ENCODE data around the gene TUBB2B. TPM values are rescaled to one million over a fixed set of nuclear protein-coding genes. Genes with fewer than 3 reads are reported as not detected.

The TUBB2B gene
- total RNA-seq, 1 donor from 2014 or later: 6.9 TPM

DNA sequence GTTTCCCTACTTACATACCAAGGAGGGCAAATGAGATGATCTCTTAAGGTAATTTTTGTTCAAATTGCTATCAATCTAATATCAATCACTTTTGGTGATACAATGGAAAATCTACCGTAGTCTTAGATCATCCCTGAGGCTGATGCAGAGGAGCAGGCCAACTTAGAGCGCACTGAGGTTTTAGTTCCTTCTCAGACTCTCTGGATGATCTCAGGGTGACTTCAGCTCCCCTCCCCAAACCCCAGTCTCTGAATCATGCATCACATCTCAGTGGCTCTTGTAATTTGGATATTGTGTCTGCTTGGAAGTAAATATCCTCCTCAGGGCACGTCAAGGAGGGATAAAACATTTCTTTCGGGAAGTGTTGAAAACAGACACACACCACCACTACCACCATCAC lies 5.9 kb downstream of the TUBB2B start:
- no peak for DNase-seq (ENCODE audit: extremely low spot score in 2 of 2)
- H3K4me1 ChIP-seq: peaks cover 6% of the 10 kb centered on the region
- intact Hi-C loops (cut with DNase I): no loop called here

GRCh38 chr6:3220366-3220765 lies 7.1 kb downstream of the TUBB2B start:
- Histone ChIP-seq H3K4me1 (no peaks in the 10 kb centered on the region), H3K36me3 (no peaks in the 10 kb centered on the region), H3K27me3 (no peaks in the 10 kb centered on the region), H3K27ac (no peak overlapping the region), H3K9me3 (no peaks in the 10 kb centered on the region), H3K4me3 (no peak overlapping the region)
- TF ChIP-seq POLR2A (IDR thresholded peaks at IDR 0.05) (no peak), POLR2AphosphoS5 (IDR thresholded peaks at IDR 0.05; ENCODE audit: insufficient read depth in 1 of 2, low read depth in 1 of 2) (no peak)
- TF ChIP-seq, protein P1, sequence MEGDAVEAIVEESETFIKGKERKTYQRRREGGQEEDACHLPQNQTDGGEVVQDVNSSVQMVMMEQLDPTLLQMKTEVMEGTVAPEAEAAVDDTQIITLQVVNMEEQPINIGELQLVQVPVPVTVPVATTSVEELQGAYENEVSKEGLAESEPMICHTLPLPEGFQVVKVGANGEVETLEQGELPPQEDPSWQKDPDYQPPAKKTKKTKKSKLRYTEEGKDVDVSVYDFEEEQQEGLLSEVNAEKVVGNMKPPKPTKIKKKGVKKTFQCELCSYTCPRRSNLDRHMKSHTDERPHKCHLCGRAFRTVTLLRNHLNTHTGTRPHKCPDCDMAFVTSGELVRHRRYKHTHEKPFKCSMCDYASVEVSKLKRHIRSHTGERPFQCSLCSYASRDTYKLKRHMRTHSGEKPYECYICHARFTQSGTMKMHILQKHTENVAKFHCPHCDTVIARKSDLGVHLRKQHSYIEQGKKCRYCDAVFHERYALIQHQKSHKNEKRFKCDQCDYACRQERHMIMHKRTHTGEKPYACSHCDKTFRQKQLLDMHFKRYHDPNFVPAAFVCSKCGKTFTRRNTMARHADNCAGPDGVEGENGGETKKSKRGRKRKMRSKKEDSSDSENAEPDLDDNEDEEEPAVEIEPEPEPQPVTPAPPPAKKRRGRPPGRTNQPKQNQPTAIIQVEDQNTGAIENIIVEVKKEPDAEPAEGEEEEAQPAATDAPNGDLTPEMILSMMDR (IDR thresholded peaks at IDR 0.05): no peak
- intact Hi-C loops (cut with DNase I): no loop called here
- no peak for DNase-seq (ENCODE audit: extremely low spot score in 2 of 2)

More for the DNA sequence above, 5.9 kb downstream of the TUBB2B start:
- TF ChIP-seq POLR2A (IDR thresholded peaks at IDR 0.05) (no peak), POLR2AphosphoS5 (IDR thresholded peaks at IDR 0.05; ENCODE audit: insufficient read depth in 1 of 2, low read depth in 1 of 2) (no peak)
- TF ChIP-seq, protein P1 (IDR thresholded peaks at IDR 0.05): no peak
- Histone ChIP-seq H3K9me3 (no peaks in the 10 kb centered on the region), H3K27ac (no peak overlapping the region), H3K27me3 (no peaks in the 10 kb centered on the region), H3K36me3 (no peaks in the 10 kb centered on the region), H3K4me3 (no peak overlapping the region)

DNA sequence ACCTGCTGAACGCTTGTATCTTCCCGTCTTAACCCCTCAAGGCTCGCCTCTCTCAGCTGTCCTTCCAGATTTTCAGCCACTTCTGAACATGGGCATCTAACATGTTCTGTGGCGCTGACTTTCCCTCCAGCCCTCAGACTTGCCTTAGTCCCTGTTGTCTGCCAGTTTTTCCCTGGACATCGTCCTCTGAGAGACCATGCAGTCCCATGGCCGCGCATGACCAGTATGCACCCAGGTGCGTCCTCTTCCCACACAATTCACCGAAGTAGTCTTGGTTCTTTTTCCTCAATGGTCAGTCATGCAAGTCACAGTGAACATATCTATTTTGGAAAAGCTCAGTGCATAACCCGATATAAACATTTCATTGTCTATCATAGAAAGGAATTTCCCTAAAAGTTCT lies 9.2 kb downstream of the TUBB2B start:
- Histone ChIP-seq H3K27ac (no peak overlapping the region), H3K4me3 (no peak overlapping the region), H3K36me3 (no peaks in the 10 kb centered on the region), H3K4me1 (no peaks in the 10 kb centered on the region), H3K9me3 (no peaks in the 10 kb centered on the region), H3K27me3 (no peaks in the 10 kb centered on the region)
- TF ChIP-seq POLR2AphosphoS5 (IDR thresholded peaks at IDR 0.05; ENCODE audit: insufficient read depth in 1 of 2, low read depth in 1 of 2) (no peak), POLR2A (IDR thresholded peaks at IDR 0.05) (no peak)
- TF ChIP-seq, protein P1 (IDR thresholded peaks at IDR 0.05): no peak
- no peak for DNase-seq (ENCODE audit: extremely low spot score in 2 of 2)
- intact Hi-C loops (cut with DNase I): no loop called here

DNA sequence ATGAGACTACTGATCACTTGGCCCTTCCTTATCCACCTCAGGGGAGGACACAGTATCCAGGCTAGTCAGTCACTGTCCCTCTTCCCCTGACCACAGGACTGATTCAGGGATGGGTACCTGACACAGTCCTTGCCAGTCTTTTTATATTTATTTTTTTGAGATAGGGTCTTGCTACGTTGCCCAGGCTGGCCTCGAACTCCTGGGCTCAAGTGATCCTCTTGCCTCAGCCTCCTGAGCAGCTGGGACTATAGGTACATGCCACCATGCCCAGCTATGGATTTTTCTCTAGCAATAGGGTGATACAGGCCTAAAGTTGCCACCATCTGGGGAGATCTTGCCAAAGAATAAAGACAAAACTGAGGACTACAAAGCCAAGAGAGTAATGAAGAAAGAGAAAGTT lies 10.2 kb downstream of the TUBB2B start:
- Histone ChIP-seq H3K9me3 (no peaks in the 10 kb centered on the region), H3K27me3 (no peaks in the 10 kb centered on the region), H3K4me1 (no peaks in the 10 kb centered on the region), H3K36me3 (no peaks in the 10 kb centered on the region), H3K27ac (no peak overlapping the region), H3K4me3 (no peak overlapping the region)
- TF ChIP-seq POLR2AphosphoS5 (IDR thresholded peaks at IDR 0.05; ENCODE audit: insufficient read depth in 1 of 2, low read depth in 1 of 2) (no peak), POLR2A (IDR thresholded peaks at IDR 0.05) (no peak)
- TF ChIP-seq, protein P1 (IDR thresholded peaks at IDR 0.05): no peak
- intact Hi-C loops (cut with DNase I): no loop called here
- DNase-seq (ENCODE audit: extremely low spot score in 2 of 2): no peak

DNA sequence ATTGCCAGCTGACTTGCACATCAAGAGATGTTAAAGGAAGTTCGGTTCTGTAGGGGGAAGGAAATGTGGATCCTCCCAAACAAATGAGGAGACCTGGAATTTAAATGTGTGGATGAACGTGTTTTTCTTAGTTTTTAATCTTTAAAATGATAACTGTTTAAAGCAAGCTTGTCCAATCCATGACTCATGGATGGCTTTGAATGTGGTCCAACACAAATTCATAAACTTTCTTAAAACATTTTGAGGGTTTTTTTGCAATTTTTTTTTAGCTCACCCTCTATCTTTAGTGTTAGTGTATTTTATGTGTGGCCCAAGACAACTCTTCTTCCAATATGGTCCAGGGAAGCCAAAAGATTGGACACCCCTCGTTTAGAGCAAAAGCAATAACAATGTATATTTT lies 12.6 kb downstream of the TUBB2B start:
- no peak for DNase-seq (ENCODE audit: extremely low spot score in 2 of 2)
- Histone ChIP-seq H3K4me1 (no peaks in the 10 kb centered on the region), H3K27me3 (no peaks in the 10 kb centered on the region), H3K9me3 (no peaks in the 10 kb centered on the region), H3K36me3 (no peaks in the 10 kb centered on the region), H3K27ac (no peak overlapping the region), H3K4me3 (no peak overlapping the region)
- TF ChIP-seq POLR2AphosphoS5 (IDR thresholded peaks at IDR 0.05; ENCODE audit: insufficient read depth in 1 of 2, low read depth in 1 of 2) (no peak), POLR2A (IDR thresholded peaks at IDR 0.05) (no peak)
- TF ChIP-seq, protein P1 (IDR thresholded peaks at IDR 0.05): no peak
- intact Hi-C loops (cut with DNase I): no loop called here

Data from vagina (tissue), 2 donors.